Measurements from ENCODE around the gene NUP214. TPM values are rescaled to one million over a fixed set of nuclear protein-coding genes. Genes with fewer than 3 reads are reported as not detected.

The NUP214 gene
- total RNA-seq, 4 donors from 2014 or later = 27.4 to 78.3 (median 47.4) TPM

DNA sequence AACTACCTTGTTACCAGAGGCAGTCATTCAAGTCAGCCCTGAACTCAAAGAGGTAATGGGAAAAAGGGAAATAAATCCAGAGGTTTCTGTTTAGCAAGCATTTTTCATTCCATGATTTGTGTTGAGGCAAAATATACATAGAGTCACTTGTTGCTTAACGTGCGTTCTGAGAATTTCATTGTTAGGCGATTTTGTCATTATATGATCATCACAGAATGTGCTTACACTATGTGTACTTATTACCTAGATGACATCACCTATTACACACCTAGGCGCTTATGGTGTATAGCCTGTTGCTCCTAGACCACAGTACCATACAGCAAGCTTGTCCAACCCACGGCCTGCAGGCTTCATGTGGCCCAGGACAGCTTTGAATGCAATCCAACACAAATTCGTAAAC is 36.2 kb downstream of the NUP214 start:
- TF ChIP-seq, protein P1, sequence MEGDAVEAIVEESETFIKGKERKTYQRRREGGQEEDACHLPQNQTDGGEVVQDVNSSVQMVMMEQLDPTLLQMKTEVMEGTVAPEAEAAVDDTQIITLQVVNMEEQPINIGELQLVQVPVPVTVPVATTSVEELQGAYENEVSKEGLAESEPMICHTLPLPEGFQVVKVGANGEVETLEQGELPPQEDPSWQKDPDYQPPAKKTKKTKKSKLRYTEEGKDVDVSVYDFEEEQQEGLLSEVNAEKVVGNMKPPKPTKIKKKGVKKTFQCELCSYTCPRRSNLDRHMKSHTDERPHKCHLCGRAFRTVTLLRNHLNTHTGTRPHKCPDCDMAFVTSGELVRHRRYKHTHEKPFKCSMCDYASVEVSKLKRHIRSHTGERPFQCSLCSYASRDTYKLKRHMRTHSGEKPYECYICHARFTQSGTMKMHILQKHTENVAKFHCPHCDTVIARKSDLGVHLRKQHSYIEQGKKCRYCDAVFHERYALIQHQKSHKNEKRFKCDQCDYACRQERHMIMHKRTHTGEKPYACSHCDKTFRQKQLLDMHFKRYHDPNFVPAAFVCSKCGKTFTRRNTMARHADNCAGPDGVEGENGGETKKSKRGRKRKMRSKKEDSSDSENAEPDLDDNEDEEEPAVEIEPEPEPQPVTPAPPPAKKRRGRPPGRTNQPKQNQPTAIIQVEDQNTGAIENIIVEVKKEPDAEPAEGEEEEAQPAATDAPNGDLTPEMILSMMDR (IDR thresholded peaks at IDR 0.05) = no peak
- ATAC-seq (ENCODE audit: low FRiP score) = no peak
- no peak for DNase-seq (ENCODE audit: low spot score)

DNA sequence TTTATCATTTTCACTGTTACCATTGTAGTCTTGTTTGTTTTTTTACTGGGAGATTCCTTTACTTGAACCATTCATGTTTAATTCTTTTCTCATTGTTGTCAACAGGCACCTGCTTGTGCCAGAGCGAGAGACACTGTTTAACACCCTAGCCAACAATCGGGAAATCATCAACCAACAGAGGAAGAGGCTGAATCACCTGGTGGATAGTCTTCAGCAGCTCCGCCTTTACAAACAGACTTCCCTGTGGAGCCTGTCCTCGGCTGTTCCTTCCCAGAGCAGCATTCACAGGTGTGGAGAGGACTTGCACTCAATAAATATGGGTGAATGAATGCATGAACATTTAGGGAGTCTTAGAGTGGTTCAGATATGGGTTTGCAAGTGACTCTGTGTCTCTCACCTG is 37.5 kb downstream of the NUP214 start:
- ATAC-seq (ENCODE audit: low FRiP score) (no peak), DNase-seq (ENCODE audit: low spot score) (no peak)
- TF ChIP-seq, protein P1 (IDR thresholded peaks at IDR 0.05) = no peak

DNA sequence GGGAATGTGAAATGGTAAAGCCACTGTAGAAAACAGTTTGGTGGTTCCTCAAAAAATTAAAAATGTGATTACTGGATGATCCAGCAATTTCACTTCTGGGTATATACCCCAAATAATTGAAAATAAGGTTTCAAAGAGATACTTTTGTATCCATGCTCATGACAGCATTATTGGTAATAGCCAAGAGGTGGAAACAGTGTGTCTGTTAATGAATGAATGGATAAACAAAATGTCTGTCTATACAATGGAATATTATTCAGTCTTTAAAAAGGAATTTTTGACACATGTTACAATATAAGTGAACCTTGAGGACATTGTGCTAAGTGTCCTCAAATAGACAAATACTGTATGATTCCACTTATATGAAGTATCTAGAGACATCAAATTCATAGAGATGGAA is 40.1 kb downstream of the NUP214 start:
- TF ChIP-seq, protein P1 (IDR thresholded peaks at IDR 0.05) = no peak
- DNase-seq (ENCODE audit: low spot score) (no peak), ATAC-seq (ENCODE audit: low FRiP score) (no peak)

DNA sequence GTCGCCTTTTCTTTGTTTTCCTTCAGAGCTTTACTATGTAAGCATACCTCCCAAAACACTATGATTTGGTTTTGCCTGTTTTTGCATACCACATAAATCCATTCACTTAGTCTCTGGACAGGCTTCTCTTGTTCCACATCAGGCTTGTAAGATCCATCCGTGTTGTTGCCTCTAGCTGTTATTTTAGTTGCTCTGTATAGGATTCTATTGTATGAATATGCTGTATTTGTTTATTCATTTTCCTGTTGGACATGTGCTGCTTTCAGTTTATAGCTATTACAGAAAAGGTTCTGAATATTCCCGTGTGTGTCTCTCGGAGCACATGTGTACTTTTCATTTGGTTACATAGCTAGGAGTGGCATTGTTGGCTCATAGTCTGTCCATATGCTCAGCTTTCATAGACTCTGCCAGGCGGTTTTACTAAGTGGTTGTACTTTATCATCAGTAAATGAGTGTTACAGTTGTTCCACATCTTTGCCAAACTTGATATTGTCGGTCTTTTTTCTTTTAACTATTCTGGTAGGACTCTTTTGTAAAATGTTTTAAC is 41.8 kb downstream of the NUP214 start:
- ATAC-seq (ENCODE audit: low FRiP score) = no peak
- DNase-seq (ENCODE audit: low spot score) = no peak
- TF ChIP-seq, protein P1 (IDR thresholded peaks at IDR 0.05) = no peak

DNA sequence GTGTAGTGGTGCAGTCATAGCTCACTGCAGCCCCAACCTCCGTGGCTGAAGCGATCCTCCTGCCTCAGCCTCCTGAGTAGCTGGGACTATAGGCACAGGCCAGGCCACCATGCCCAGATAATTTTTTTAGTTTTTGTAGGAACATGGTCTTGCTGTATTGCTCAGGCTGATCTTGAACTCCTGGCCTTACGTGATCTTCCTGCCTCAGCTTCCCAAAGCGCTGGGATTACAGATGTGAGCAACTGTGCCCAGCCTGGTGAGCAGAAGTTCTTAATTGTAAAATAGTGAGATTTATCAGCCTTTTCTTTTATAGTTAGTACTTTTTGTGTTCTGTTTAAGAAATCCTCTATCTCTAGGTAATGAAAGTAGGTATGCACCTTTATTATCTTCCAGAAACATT is 42.5 kb downstream of the NUP214 start:
- no peak for DNase-seq (ENCODE audit: low spot score)
- TF ChIP-seq, protein P1 (IDR thresholded peaks at IDR 0.05) = no peak
- no peak for ATAC-seq (ENCODE audit: low FRiP score)

DNA sequence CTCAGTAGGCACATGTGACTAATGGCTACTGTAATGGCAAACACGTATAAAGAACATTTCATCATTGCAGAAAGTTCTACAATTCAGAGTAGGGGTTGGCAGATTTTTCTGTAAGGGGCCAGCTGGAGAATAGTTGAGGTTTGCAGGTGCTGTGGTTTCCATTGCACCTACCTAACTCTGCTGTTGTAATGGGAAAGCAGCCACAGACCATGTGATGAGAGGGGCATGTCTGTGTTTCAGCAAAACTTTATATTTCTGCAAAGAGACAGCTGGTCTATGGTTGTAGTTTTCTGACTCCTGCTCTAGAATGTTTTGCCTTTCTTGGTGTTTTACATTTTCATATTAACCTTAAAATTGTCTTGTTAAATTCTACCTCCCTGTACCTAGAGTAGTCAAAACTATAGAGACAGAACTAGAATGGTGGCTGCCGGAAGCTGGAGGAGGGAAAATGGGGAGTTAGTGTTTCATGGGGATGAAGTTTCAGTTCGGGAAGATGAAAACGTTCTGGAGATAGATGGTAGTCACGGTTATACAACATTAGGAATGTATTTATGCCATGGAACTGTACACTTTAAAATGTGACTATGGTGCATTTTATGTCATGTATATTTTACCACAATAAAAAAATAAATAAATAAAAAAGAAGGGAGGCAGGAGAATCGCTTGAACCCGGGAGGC is 44.3 kb downstream of the NUP214 start:
- ATAC-seq (ENCODE audit: low FRiP score) = no peak

More for the DNA sequence above, 44.3 kb downstream of the NUP214 start:
- TF ChIP-seq, protein P1 (IDR thresholded peaks at IDR 0.05) = no peak
- DNase-seq (ENCODE audit: low spot score) = no peak
